Breast epithelium (tissue), 3 donors: ENCODE data around the gene LNX1.

Experiments used
- POLR2A ChIP-seq: fragments of 450-650 bp; IDR thresholded peaks from one replicate; pipeline ENCODE4 v1.6.1; 2016; ENCODE audit warnings: antibody characterized with exemption, mild to moderate bottlenecking, moderate library complexity
- TF ChIP-seq, protein P1 (sequence below), 3 donors: fragments of 450-650 bp; IDR thresholded peaks; one replicate each; pipeline ENCODE4 v1.5.1; 2016 to 2017; ENCODE audit warnings: antibody characterized with exemption in 3 of 3, mild to moderate bottlenecking in 3 of 3, moderate library complexity in 3 of 3

DNA sequence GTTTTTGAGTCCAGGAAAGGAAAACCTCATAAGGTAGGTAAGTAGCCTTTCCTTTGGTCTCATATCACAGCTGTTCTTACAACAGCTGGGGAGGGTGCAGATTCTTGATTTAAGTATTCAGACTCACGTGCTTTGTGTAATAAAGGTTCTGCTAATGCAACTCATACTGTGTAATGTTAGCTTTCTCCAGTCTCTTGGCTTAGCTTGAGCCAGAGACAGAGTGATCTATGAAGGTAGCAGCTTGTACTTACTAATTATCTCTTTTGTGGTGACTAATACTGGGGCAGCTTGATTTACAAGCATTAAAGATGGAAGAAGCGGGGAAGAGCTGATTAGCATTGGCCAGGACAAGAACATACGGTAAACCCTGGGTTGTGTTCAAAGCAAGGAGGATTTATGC lies 80.3 kb downstream of the LNX1 start:
- no peak for TF ChIP-seq POLR2A
- TF ChIP-seq, protein P1, sequence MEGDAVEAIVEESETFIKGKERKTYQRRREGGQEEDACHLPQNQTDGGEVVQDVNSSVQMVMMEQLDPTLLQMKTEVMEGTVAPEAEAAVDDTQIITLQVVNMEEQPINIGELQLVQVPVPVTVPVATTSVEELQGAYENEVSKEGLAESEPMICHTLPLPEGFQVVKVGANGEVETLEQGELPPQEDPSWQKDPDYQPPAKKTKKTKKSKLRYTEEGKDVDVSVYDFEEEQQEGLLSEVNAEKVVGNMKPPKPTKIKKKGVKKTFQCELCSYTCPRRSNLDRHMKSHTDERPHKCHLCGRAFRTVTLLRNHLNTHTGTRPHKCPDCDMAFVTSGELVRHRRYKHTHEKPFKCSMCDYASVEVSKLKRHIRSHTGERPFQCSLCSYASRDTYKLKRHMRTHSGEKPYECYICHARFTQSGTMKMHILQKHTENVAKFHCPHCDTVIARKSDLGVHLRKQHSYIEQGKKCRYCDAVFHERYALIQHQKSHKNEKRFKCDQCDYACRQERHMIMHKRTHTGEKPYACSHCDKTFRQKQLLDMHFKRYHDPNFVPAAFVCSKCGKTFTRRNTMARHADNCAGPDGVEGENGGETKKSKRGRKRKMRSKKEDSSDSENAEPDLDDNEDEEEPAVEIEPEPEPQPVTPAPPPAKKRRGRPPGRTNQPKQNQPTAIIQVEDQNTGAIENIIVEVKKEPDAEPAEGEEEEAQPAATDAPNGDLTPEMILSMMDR (IDR thresholded peaks at IDR 0.05) = no peak
